Neural cell (in vitro differentiated cells): ENCODE measurements around the gene ANKS1B.

ENCODE experiments used
- CTCF ChIP-seq: fragments of 450-650 bp; IDR thresholded peaks from 2 replicates; pipeline ENCODE4 v1.5.1; 2014; ENCODE audit warnings: antibody characterized with exemption, mild to moderate bottlenecking, moderate library complexity; ENCODE audit not compliant: poor library complexity, severe bottlenecking
- EP300 ChIP-seq: fragments of 450-650 bp; conservative IDR thresholded peaks from 2 replicates; pipeline ENCODE4 v1.6.1; 2014; ENCODE audit warnings: antibody characterized with exemption, mild to moderate bottlenecking, moderate library complexity; ENCODE audit not compliant: poor library complexity, severe bottlenecking
- EZH2 ChIP-seq: fragments of 200-600, 300-800 bp; shearing (Covaris generic), sonication (generic); IDR thresholded peaks from 2 replicates; pipeline ENCODE4 v1.6.1; 2014; ENCODE audit warnings: antibody characterized with exemption, low read length, borderline replicate concordance, mild to moderate bottlenecking; ENCODE audit not compliant: insufficient read depth, poor library complexity, severe bottlenecking
- MXI1 ChIP-seq: fragments of 450-650 bp; conservative IDR thresholded peaks from 2 replicates; pipeline ENCODE4 v1.6.1; 2014; ENCODE audit warnings: antibody characterized with exemption, mild to moderate bottlenecking; ENCODE audit not compliant: poor library complexity, severe bottlenecking
- POLR2AphosphoS5 ChIP-seq: IDR thresholded peaks from 2 replicates; pipeline ENCODE4 v1.6.1; 2012
- RAD21 ChIP-seq: fragments of 450-650 bp; conservative IDR thresholded peaks from 2 replicates; pipeline ENCODE4 v1.6.1; 2014; ENCODE audit warnings: antibody characterized with exemption, mild to moderate bottlenecking, moderate library complexity
- REST ChIP-seq: IDR thresholded peaks from 2 replicates; pipeline ENCODE4 v1.6.1; 2012; ENCODE audit warnings: borderline replicate concordance
- SMC3 ChIP-seq: fragments of 450-650 bp; conservative IDR thresholded peaks from 2 replicates; pipeline ENCODE4 v1.6.1; 2014; ENCODE audit warnings: antibody characterized with exemption, mild to moderate bottlenecking, moderate library complexity; ENCODE audit not compliant: poor library complexity
- TAF1 ChIP-seq: IDR thresholded peaks from 2 replicates; pipeline ENCODE4 v1.6.1; 2012; ENCODE audit warnings: low read depth

- TF ChIP-seq EP300 (no peak), CTCF (no peak), REST (no peak), RAD21 (no peak), POLR2AphosphoS5 (no peak), EZH2 (no peak), TAF1 (no peak), SMC3 (no peak), MXI1 (no peak)
Observed at GRCh38 chr12:98821232-98821631, 1163.5 kb downstream of the ANKS1B start.
